Tibial nerve (tissue), 4 donors: Measurements from ENCODE around the gene ZNF691. TPM values are rescaled to one million over a fixed set of nuclear protein-coding genes. Genes with fewer than 3 reads are reported as not detected.
A peak's percentile ranks its signal among the peaks of the same experiment; 100 is the strongest.

Experiments used
- DNase-seq, 2 donors: peaks; one replicate each; pipeline ENCODE4 v3.0.0-alpha.2; 2019; ENCODE audit warnings: low spot score in 2 of 2
- H3K27ac ChIP-seq, 4 donors: fragments of 200-600 bp; sonication (generic) in 3 of 4; one replicate each; pipeline ENCODE4 v1.5.1; 2017 to 2019; ENCODE audit warnings: mild to moderate bottlenecking in 1 of 4
- H3K27me3 ChIP-seq, 2 donors: fragments of 200-600 bp; sonication (generic) in 1 of 2; one replicate each; pipeline versions ENCODE4 v1.5.1 to v1.6.0; 2017 to 2019
- H3K36me3 ChIP-seq, 3 donors: fragments of 200-600 bp; sonication (generic); one replicate each; pipeline ENCODE4 v1.5.1; 2018 to 2019
- H3K4me1 ChIP-seq, 4 donors: fragments of 200-600 bp; sonication (generic) in 3 of 4; one replicate each; pipeline ENCODE4 v1.5.1; 2017 to 2019
- H3K4me3 ChIP-seq, 4 donors: fragments of 200-600 bp; sonication (generic) in 3 of 4; one replicate each; pipeline ENCODE4 v1.5.1; 2017 to 2019; ENCODE audit warnings: mild to moderate bottlenecking in 1 of 4, moderate library complexity in 1 of 4
- H3K9me3 ChIP-seq, 4 donors: fragments of 200-600 bp; sonication (generic) in 3 of 4; one replicate each; pipeline ENCODE4 v1.5.1; 2017 to 2019
- CTCF ChIP-seq, 5 experiments: fragments of 200-600 bp in 3 of 5; fragments of 450-650 bp in 2 of 5; sonication (generic) in 3 of 5; IDR thresholded peaks; one replicate each; pipeline ENCODE4 v1.5.1; 2016 to 2019; ENCODE audit warnings: antibody characterized with exemption in 5 of 5, mild to moderate bottlenecking in 3 of 5, moderate library complexity in 2 of 5
- EP300 ChIP-seq, 2 donors: sonication (generic); formaldehyde crosslinking; IDR thresholded peaks; one replicate each; pipeline ENCODE4 v1.6.1; 2017; ENCODE audit warnings: antibody characterized with exemption in 2 of 2, mild to moderate bottlenecking in 1 of 2
- POLR2A ChIP-seq, 2 donors: fragments of 450-650 bp; IDR thresholded peaks; one replicate each; pipeline ENCODE4 v1.6.1; 2017; ENCODE audit warnings: antibody characterized with exemption in 2 of 2, mild to moderate bottlenecking in 2 of 2, moderate library complexity in 2 of 2
- WGBS, 2 donors: methylation state at CpG; one replicate each; pipeline ENCODE4 v1.1.5; 2018; 5-methylcytosine and 5-hydroxymethylcytosine counted together
- total RNA-seq, 4 donors: library from RNA; depleted of rRNA; stranded (reverse); fragments of >200 nt; gene quantifications; one replicate each; pipeline ENCODE4 v1.1.0, GENCODE V29; 2016

Gene ZNF691, protein sequence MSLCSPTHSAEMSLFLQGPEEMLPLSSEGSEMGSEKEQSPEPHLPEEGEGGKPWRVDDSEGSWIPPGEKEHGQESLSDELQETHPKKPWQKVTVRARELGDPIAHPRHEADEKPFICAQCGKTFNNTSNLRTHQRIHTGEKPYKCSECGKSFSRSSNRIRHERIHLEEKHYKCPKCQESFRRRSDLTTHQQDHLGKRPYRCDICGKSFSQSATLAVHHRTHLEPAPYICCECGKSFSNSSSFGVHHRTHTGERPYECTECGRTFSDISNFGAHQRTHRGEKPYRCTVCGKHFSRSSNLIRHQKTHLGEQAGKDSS
- 10 to 100 TPM; 14.1 to 20.5 (median 16.9) TPM for total RNA-seq

GRCh38 chr1:42846257-42847110, at the start of gene ZNF691:
ZNF691 (plus strand) TSS chr1:42846613; CDS start chr1:42849659, 3,046 bp downstream.
- Histone ChIP-seq H3K9me3 (peaks cover 0 to 6% (median 0%) of the 10 kb centered on the region in 4 donors), H3K4me1 (peaks cover 0 to 53% (median 10%) of the 10 kb centered on the region in 4 donors), H3K27me3 (no peaks in the 10 kb centered on the region), H3K4me3 (peak within 1 kb of the TSS; percentile 80 to 97 (median 89)), H3K27ac (peak within 1 kb of the TSS; percentile 76 to 95 (median 88)), H3K36me3 (peaks cover 0 to 48% (median 4%) of the 10 kb centered on the region in 3 donors)
- TF ChIP-seq CTCF (IDR thresholded peaks at IDR 0.05) (peak in 4 of 5 experiments; percentile 34 to 71 (median 50)), POLR2A (IDR thresholded peaks at IDR 0.05) (peak; percentile 8 to 65), EP300 (IDR thresholded peaks at IDR 0.05) (peak; percentile 56 to 90)
- 0 to 2% methylated on average over 44 to 50 of the region's 50 CpGs for WGBS, 2 donors
- peak; percentile 91 to 94 for DNase-seq

DNA sequence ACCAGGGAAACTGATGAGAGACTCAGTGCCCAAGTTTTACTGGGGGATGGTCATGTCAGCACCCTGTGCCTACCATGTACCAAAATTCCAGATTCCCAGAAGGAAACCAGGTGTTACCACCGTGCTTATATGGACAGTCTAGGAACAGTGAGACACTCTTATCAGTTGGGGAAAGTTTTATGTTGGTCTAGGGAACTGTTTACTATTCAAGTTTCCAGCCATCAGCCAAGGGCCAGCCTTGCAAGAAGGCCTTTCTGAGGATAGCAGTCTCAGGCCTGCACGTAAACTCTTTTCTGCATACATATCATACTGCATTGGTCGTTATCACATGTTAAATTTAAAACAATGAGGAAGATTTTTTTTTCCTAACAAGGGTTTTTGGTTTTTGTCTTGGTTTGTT, 49.0 kb upstream of the ZNF691 start:
- H3K9me3 ChIP-seq: no peaks in the 10 kb centered on the region
- no peak overlapping the region for H3K4me3 ChIP-seq
- no peaks in the 10 kb centered on the region for H3K36me3 ChIP-seq
- DNase-seq: no peak
- no peak overlapping the region for H3K27ac ChIP-seq
- H3K27me3 ChIP-seq: no peaks in the 10 kb centered on the region
- H3K4me1 ChIP-seq: no peaks in the 10 kb centered on the region
- WGBS, 2 donors: 86 to 92% methylated on average over 3 of the region's 3 CpGs
- TF ChIP-seq EP300 (IDR thresholded peaks at IDR 0.05) (no peak), POLR2A (IDR thresholded peaks at IDR 0.05) (no peak), CTCF (IDR thresholded peaks at IDR 0.05) (no peak)

- H3K4me3 ChIP-seq: no peak overlapping the region
- H3K27me3 ChIP-seq: no peaks in the 10 kb centered on the region
- H3K4me1 ChIP-seq: no peaks in the 10 kb centered on the region
- TF ChIP-seq EP300 (IDR thresholded peaks at IDR 0.05) (no peak), POLR2A (IDR thresholded peaks at IDR 0.05) (no peak), CTCF (IDR thresholded peaks at IDR 0.05) (no peak)
- H3K9me3 ChIP-seq: no peaks in the 10 kb centered on the region
- no peak for DNase-seq
- H3K27ac ChIP-seq: no peak overlapping the region
- H3K36me3 ChIP-seq: no peaks in the 10 kb centered on the region
- 84 to 88% methylated on average over 5 of the region's 5 CpGs for WGBS, 2 donors
Observed at GRCh38 chr1:42797979-42798378, 48.4 kb upstream of the ZNF691 start.

- WGBS, 2 donors: 59 to 60% methylated on average over 8 of the region's 8 CpGs
- H3K27ac ChIP-seq: peak overlapping the region in 1 of 4 donors; percentile 15
- no peaks in the 10 kb centered on the region for H3K4me1 ChIP-seq
- no peak for DNase-seq
- no peak overlapping the region for H3K4me3 ChIP-seq
- peaks cover 0 to 27% (median 2%) of the 10 kb centered on the region in 3 donors for H3K36me3 ChIP-seq
- TF ChIP-seq EP300 (IDR thresholded peaks at IDR 0.05) (peak in 1 of 2 donors; percentile 21), POLR2A (IDR thresholded peaks at IDR 0.05) (no peak), CTCF (IDR thresholded peaks at IDR 0.05) (no peak)
- no peaks in the 10 kb centered on the region for H3K27me3 ChIP-seq
- H3K9me3 ChIP-seq: no peaks in the 10 kb centered on the region
Observed at GRCh38 chr1:42801832-42802473, 44.5 kb upstream of the ZNF691 start.
